ENCODE data around the gene SYT7.

Gene SYT7

DNA sequence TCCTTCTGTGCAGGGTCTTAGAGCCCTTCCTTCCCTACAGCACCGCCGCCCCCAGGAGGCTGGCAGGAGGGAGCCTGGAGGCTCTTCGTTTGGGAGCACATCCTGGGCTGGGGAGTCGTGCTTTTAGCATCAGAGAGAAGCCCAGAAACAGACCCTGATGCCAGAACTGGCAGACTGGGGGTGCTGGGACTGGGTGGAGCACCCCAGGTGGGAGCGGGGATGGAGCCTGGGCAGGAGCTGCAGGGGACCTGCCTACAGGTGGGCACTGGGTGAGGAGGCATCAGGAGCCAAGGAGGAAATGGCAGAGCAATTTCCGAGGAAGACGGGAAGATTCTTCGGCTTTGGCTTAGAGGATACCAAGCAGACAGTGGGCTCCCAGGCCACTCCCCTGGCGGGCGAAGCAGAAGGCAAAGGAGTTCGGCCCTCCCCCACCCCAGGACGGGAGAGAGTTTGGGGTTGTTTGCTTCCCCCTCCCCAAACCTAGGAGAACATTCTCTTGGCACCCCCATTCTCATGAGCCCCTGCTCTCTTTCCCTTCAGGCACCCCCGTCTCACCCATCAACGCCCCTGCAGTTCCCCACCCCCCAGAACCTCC, 1.1 kb downstream of the SYT7 start:
- DNase-seq, result no peak

DNA sequence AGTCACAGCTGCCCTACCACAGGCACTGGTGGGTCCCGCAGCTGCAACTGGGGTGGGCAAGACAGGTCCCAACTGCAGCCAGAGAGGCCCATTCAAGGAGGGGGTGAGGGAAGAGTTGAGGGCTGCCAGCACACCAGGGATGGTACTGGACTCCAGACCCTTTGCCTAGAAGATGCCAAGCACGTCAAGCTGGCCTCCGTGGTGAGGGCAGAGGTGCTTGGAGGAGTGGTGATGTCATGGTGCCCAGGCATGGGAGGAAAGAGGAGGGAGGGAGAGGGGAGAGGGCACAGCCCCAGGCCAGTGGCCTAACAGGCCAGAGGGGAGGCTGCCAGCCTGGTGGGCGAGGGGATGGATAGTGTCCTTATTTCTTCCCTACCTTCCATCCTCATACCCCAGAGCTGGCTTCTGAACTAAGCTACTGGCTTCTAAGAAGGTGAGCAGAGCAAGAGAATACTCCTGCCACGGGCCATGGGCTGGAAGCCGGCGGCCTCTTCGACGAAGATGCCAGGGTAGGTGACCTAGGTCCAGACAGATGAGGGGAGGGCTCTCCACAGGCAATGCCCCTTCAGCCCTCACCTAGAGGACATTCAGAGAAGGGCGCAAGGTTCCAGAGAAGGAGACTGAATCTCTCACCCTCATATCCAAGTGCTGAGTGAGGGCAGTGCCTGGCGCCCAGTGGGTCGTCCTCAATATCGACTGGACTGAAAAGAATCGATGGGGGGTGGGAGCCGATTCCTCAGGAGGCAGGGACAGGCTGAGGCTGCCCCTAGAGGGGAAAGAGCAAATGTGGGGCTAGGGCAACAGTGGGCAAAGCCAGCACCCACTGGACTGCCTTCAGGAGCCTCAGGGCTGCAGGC, 1.8 kb downstream of the SYT7 start:
- no peak for DNase-seq

DNA sequence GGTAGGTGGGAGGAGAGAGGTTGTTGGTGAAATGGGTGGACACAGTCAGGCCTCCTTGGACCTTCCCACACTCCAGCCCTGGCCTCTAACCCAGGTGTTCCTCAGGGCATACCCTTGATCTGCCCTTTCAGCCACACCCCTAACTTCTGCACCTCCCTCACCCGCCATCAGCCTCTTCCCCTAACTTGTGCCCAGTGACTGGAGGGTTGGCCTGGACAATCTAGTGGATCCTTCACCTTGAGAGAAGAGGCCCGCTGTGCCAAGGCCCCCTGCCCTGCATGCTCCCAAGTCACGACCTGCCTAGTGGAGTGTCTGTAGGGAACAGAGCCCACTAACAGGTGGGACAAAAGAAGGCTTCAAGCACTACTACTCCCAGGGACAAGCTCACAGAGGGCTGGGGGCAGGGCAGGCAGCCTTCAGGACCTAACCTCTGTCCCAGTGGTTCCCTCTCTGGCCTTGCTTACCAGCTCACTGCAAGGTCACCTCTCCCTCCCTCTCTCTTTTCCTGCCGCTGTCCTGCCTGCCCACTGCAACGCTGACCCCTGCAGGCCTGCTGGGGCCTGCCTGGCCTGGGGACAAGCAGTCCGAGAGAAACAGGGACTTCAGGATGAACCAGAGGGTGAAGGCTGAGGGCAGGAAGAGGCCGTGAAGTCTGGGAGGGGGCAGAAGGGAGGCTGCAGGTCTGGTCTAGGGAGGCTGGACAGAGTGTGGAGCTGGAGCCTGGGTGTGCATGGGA, 3.3 kb downstream of the SYT7 start:
- DNase-seq, result no peak

DNA sequence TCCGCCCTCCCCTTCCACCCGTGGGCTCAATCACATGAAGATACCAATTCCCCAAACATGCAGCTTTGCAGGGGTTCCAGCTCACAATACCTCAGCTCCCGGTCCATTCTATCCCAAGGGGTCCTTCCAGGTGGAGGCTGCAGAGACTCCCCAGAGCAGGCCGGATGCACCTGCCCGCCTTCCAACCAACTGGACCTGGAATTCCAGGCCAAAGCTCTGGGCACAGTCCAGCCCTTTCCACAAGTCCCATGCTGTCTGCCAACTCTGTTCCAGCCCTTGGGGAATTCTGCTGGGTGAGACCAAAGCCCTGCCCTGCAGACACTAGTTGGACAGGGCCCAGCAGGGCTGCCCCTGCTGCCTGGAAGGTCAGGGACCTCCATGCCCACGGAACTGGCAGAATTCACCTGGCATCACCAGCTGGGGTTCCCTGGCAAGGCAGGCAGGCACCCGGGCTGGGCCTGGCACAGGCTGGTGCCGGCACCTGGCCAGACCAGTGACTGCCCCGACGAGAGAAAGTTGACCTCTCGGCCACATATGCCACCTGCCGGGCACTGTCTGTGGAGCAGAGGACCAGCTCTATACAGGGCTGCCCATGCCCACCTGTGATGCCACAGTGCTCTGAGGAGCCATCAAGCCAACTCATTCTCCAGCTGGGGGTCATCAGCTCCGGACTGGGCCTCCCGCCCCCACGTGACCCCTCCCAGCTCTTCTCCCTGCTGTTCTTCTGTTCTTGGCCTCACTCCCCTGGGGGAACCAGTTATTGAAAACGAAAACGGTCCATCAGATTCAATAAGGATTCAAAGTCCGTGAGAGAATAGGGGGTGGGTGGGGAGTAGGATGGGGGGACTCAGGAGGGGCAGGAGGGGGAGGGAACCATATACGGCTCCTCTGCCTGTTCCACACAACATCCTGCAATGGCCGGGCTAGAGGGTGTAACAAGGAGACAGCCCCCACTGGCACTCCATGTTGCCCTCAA, 4.7 kb downstream of the SYT7 start:
- DNase-seq, result no peak

DNA sequence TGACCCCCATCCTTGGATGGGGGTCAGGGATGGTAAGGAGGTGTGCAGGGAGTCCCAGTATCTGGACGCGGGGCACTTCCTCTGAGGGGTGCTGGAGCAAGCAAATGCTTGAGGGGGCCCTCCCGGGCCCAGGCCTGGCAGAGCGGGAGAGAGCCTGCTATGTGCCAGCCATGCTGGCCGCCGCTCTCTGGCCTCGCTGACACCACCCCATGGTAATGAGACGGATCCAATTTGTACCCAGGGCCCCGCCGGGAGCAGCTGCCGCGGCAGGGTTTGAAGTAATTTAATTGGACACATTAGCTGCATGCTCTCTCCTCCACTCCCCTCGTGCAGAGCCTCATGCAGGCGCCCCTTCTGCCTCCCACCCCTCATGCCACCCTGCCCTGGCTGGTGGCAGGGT, 6.3 kb downstream of the SYT7 start:
- DNase-seq, result no peak

DNA sequence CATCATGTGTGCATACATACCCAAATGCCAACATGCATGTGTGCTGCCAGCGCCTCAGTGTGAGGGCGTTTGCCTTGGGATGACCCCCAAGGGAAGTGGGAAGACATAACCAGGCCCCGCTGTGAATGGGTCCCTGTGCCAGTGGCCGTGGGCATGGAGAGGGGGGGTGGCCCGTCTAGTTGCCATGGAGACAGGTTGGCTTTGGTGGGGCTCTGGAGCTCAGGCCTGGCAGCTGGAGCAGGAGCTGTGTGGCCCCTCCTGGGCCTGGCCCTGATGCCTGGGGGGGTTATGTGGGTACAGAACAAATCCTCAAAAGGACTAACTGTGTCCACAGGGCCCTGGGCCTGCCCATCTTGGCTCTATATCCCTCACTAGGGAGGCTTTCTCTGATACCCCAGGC, 8.0 kb downstream of the SYT7 start:
- DNase-seq, result no peak

DNA sequence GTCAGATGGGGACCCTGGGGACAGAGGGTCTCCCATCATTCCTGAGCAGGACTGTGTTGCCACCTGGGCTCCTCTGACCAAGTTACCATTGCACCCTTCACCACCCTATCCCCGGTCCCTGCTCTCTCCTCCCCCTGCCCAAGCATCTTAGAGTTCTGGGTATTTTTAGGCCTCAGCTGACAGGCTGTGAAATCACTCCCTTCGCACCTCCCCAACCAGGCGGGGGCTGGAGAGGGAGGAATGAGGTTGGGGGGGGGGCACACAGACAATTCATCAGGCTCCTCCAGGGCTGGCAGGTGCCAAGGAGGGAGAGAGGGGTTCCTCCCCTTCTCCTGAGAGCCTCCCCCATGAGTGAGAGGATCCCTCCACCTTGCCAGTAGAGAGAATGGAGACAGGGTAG, 9.0 kb downstream of the SYT7 start:
- no peak for DNase-seq

DNA sequence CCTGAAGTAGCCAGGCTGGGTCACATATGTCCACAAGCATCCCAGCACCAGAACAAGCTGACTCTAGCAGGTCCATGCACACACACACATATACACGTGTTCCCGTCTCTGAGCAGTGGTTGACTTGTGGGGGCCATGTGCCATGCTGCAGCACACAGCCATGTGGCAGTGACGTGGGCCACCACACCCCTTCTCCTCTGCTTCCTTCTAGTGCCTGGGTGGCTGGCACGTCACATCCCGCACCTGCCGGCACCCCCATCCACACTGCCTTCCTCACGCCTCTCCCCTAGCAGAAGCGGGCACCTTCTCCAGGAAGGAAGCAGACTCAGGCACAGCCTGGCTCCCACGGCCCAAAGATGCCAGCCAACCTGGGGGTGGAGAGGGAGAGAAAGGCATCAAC, 9.5 kb downstream of the SYT7 start:
- no peak for DNase-seq

DNA sequence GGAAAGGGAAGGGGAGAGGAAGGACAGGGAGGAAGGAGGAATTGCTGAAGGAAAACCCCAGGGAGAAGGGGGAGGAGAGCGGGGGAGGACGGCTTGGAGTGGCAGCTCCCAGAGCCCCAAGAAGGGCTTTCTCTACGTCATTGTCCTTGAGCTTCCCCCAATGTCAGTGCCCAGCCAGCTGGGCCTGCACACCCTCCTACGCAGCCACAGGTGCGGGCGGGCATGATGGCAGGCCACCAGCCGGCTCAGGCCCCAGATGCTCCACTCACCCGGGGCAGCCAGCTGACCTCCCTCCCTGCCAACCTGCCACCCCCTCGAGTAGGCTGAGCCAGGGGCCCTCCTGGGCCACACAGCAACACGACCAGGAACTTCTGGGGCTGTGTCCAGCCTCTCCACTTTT, 11.2 kb downstream of the SYT7 start:
- DNase-seq, result no peak

DNA sequence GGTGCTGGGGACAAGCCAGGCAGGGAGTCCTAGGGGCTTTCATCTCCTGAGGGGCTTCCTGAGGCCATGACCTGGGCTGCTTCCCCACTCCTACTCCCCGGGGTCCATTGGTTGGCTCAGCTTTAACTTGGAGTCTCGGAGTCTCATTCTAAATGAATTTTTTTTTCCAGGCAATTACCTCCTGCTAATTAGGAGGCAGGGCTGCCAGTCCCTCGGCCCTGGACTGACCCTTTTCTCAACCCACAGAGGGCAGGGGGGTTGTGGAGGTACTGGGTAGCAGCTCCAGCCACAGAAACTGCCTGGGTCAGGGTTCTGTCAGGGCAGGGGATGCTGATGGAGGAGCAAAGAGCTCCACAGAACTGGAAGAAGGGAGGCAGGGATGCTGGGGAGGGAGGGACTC, 11.9 kb downstream of the SYT7 start:
- DNase-seq, result no peak

DNA sequence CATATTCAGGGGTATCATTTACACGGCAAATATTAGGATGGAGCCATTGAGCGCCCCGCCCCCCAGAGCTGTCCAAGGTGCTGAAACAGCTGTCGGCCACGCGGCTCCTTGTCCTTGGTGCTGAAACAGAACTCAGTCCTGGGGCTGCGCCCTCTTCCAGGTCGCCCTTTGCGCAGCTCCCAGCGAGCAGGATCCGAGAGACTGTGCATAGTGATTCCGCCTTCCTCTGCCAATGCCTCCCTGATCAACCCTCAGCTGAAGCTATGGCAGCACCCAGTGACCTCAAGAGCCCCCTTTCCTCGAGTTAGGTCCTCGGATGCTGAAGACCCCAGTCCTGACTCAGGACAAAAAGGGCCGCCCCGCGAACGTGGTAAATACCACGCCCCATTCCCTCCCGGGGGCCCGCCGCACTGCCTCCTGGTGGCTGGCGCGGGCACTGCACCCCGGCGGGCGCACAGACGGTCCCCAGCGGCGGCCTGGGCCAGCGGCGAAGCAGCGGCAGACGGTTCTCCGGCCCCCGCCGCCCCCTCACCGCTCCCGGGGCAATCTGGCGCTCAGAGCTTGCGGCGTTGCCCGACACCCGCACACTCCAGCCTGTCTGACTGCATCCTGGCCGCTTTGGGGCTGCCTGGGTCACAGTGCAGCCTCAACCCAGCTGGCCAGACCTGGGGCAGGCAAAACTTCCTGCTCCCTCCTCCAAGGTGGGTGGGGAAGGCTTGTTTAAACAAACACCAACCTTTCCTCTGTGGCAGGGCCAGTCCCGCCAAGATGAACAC, 13.4 kb downstream of the SYT7 start:
- DNase-seq, result peak; percentile 73

DNA sequence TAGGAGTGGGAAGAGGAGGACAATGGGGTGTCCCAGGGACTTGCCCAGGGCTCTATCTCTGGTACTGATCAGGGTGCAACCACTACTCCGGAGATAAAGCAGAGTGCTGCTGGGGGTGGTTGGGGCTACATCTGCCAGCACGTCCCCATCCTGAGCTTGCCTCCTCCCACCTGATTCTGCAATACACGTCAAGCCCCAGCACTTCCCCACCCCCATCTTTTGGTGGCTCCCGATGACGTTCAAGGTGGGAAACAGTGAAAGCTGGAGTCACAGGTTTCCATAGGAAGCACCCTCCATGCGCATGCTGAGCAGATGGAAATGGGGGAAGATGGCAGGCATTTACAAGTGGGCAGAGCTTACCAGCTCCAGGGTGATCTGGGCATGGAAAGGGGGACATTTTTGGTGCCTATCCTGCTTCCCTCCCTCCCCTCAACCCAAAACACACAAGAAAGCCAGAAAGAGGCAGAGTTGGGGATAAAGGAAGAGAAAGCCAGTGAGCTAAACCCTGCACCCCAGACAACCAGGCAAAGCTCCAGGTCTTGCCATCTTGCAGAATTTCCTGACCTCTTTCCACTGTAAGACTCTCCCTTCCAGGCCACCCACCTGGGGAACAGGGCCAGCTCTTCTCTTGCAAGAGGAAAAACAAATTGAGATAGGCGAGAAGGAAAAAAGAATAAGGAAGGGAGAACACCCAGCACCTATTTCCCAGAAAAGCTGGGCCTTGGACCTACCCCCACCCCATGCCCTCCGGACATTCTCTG, 15.8 kb downstream of the SYT7 start:
- DNase-seq, result no peak

DNA sequence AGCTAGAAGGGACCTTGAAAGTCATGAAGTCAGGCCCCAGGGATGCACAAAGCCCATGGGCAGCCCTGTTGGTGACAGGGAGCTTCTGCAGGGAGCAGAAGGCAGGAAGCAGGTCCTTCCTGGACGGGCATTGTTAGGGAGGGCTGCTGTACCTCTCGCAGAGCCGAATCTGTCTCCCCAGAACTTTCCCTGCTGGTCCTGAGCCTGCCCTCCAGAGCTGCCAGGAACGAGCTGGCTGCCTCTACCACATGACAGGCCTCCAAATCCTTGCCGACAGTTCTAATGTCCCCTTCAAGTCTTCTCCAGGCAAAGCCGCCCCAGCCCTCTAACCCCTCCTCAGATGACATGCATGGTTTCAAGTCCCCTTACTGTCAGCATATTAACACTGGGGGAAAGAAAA, 20.1 kb downstream of the SYT7 start:
- no peak for DNase-seq

DNA sequence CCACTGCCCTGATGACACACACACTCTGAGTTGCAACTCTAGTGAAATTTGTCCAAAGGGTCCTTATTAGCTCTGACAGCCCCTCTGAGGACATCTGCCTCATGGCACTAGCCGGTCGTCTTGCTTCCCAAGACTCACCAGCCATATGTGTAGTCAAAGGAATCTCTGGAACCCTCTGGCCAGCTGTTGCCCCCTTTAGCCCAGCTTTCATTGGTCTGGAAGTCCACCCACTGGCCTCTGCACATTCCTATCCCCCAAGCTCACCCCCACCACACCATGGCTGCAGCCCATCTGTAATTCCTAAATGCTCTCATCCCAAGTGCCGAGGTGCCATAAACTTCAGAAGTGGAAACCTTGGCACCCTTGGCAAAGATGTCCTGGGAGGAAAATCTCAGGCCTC, 24.3 kb downstream of the SYT7 start:
- no peak for DNase-seq

DNA sequence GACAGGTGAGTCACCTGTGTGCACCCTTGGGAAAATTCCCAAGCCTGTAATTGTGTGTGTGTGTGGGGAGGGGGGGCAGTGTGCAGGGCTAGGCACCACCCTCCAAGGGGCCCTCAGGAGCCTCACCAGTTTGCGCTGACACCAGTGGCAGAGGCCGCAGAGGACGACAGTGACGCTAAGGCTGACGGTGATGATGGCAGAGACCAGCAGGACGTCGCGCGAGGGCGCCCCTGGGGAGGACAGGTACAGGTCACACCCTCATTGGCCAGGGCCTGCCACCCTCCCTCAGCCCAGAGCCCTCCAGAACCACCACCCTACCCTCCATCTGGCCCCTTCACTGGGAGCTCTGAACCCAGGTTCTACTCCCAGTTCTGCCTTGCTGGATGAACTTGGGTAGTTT, 24.9 kb downstream of the SYT7 start:
- no peak for DNase-seq

DNA sequence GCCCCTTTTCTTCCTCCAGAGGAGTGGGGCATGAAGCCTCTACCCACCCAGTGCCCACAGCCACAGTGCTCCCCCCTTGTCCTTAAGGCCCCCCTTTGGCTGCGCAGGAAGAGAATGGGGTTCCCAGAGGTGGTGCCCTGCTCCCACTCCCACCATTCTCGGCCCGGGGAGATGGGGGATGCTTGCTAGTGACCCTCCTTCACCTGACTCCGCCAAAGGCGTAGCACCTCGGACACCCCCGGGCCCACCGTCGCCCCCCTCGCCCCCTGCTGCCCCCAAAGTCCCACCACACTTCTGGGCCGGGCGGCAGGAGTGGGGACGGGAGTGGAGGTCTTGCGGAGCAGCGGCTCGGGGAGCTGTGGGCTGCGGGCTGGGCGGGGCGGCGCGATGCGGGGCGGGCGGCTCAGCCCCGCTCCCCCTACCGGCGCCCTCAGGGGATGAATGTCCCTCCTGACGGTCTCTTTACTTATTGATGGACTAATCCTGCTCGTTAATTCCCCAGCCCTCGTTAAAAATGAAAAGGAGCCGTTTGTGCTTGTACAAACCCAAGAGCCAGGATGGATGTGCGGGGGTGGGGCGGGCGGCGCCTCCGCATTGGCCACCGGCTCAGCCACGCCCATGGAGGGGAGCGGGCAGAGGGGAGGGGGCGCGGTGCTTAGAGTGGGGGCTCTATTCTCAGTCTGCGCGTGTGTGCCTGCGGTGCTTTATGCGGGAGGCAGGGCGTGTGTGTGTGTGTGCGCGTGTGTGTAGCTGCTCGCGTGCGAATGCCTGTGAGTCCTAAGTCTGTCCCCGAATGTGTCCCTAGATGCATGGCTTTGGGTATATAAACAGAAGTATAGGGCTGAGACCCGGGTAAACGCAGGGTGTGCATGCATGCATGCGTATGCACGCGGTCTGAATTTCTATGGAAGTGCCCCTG, 25.6 kb downstream of the SYT7 start:
- no peak for DNase-seq

DNA sequence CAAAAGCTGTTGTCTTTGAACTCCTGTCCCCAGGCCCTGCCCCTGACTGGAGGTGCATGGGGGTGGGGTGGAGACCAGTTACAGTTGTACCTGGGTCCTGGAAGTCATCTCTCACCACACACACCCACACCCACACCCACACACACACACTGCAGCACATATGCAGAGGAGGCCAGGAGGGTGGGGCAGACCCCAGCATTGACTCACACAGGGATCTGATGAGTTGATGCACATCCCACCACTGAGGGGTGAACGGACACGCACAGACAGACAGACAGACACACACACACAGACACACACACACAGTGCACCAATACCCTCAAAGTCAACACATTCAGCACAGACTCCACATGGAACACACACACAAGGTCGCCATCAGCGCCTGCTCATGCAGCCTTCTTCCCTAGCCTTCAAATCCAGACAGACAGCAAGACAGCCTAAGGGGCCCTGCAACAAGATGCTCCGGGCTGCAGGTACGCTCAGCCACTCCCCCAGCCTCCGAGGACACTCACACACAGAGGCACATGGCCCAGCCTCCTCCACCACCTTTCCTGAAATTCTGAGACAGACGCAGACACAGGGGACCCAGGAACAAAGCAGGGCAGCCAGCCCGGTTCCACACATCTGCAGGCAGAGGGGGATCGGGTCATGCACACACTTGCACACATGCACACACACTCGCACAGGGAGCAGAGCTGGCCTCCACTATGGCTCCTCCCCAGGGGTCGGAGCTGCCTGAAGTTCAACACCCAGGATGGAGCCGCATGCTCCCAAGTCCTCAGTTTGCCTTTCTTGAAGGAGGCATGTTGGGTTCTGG, 26.5 kb downstream of the SYT7 start:
- DNase-seq, result no peak

DNA sequence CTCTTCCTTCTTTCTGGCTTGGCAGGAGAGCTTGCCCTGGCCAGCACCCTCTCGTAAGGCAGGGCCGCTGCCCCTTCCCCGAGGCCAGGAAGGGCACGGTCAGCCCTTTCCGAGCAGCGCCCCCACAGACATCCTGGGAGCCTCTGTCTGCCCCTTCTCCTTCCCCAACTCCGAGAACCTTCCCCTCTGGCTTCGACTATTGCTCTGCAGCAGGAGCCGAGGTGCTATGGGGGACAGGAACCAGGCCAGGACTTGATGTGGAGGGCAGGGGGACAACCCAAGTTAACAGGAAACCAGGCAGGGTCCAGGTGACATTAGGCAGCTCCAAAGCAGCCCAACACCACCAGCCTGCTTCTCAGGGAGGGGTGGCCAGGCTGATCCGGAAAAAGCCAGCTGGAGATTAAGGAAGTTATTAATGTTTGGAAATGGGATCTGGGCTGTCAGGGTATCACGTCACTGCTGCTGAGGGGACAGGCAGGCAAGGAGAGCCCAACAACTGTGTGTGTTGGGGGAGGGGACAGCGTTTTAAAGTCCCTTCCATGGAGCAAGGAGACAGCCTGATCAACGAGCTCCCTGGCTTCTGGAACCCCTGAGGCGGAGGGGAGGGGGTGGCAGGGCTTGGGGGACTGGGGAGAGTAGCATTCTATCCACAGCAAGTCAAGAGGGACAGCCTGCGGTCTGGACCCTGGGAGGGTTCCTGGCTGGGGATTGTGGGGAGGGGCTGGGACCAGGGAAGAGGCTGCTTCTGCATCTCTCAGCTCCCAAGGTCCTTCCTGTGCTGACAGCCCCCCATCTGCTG, 27.3 kb downstream of the SYT7 start:
- DNase-seq, result no peak

All from NCI-H226 (cell line).